Dermis blood vessel endothelial cell (primary cell): ENCODE results near the gene CEP68. TPM values are rescaled to one million over a fixed set of nuclear protein-coding genes. Genes with fewer than 3 reads are reported as not detected.
"Not testable (repeated sequence)": the region's sequence is repeated elsewhere in the genome, so short reads cannot be mapped to it uniquely, and the experiment has no call there.

Experiments used
- DNase-seq: peaks from one replicate; pipeline ENCODE4 v3.0.0; 2010
- total RNA-seq: library from RNA; depleted of rRNA; stranded (reverse); fragments of >200 nt; gene quantifications from 2 replicates; pipeline ENCODE4 v1.2.3, GENCODE V29; 2014

CEP68 gene
- total RNA-seq, 1 donor from 2014 or later, result 44.4 TPM

DNA sequence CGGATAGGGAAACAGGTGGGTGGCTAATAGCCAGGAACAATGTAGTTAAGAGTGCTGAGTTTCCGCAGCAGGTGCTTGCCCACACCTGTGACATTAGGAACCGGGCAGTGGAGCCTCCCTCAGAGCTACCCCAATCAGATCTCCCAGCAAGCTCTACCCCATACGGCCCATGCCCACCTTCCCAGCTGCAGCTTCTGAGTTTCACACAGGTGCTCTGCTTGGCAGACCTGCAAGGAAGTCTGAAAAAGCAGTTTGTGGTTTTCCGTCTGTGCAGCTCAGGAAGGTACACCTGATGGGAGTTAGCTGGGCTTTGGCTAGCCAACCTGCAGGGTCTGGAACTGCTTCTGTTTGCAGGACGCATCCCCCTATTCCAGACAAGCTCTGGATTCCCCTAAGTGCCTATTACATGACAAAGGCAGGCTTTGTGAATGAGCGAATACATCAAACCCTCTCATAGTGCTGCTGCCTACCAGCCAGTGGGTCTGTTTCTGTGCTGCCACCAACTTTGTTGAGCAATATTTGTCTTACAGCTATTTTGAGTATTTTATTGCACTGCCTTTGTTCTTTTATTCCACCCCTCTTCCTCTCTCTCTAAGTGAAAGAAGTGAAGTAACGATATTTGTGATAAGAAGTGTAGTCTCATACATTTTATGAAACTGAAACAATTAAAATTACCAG, 24.7 kb upstream of the CEP68 start:
- DNase-seq, result no peak

- DNase-seq, result no peak
These were observed 23.9 kb upstream of the CEP68 start for GRCh38 chr2:65032019-65032975.

DNA sequence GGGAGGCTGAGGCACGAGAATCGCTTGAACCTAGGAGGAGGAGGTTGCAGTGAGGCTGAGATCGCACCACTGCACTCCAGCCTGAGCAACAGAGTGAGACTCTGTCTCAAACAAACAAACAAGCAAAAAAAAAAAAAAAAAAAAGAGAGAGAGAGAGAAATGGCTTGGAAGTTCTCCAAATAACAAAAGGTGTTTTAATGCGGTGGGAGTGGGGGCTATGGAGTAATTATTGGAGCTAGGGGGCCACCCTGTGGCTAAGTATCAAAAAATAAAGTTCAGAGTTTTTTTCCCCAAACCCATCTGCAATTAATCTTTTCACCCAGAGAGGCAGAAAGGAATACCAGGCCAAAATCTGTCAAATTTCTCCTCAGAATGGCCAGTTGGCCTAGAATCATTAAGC, 23.0 kb upstream of the CEP68 start:
- DNase-seq, result peak; percentile 46

DNA sequence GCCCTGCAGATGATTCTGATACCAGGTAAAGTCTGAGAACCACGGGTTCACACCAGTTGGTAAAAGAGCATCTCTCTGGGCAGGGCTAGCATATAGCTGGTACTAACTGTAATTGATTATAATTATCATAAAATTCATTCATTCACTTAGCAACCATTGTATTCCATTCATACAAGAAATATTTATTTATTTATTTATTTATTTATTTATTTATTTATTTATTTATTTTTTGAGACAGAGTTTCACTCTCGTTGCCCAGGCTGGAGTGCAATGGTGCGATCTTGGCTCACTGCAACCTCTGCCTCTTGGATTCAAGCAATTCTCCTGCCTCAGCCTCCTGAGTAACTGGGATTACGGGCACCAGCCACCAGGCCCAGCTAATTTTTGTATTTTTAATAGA, 22.5 kb upstream of the CEP68 start:
- DNase-seq, result not testable (repeated sequence)

DNA sequence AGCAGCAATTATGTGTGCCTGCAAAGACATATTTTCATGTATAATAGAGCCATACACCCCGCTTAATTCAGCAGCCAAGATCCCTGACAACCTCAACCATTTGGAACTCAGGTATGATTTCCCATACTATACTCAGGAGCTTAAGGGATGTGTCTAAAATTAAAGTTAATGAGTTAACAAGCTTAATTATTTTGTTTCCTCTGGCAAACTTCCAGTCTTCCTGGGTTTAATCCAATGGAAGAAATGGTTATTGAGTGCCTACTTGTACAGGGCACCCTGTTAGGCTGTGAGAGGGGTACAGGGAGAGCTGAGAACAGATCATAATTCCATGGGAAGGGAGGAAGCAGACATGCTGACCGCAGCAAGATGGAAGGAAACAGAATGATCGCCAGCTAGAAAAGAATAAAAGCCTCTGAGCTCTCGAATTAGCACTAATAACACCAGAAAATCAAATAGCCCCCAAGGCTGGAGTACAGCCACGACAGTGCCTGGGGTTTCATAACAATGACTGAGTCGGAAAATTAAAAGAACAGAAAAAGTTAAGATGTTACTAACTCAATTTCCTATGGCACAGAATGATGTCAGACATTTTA, 20.8 kb upstream of the CEP68 start:
- peak; percentile 19 for DNase-seq

GRCh38 chr2:65037178-65037577, 19.0 kb upstream of the CEP68 start:
- no peak for DNase-seq

DNA sequence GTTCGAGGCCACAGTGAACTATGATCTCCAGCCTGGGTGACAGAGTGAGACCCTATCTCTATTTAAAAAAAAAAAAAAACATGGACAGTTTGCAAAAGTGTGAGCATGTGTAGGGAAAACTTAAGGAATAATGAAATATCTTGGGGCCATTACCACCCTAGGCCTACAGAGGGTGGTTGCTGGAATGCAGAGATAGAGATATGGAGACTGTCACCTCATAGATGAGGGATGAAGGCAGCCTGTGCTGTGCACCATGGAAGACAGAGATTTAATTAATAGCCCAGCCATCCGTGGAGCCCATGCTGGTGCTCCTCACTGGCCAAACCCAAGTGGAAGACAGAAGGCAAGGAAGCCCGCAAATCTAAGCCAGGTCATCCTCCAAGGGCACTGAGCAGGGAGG, 16.6 kb upstream of the CEP68 start:
- DNase-seq, result no peak

- DNase-seq, result peak; percentile 93
These were observed 15.6 kb upstream of the CEP68 start for GRCh38 chr2:65040400-65041261.

- DNase-seq, result peak; percentile 76
These were observed 13.2 kb upstream of the CEP68 start for GRCh38 chr2:65043001-65043400.

GRCh38 chr2:65044097-65044735, 12.0 kb upstream of the CEP68 start:
- DNase-seq, result no peak

DNA sequence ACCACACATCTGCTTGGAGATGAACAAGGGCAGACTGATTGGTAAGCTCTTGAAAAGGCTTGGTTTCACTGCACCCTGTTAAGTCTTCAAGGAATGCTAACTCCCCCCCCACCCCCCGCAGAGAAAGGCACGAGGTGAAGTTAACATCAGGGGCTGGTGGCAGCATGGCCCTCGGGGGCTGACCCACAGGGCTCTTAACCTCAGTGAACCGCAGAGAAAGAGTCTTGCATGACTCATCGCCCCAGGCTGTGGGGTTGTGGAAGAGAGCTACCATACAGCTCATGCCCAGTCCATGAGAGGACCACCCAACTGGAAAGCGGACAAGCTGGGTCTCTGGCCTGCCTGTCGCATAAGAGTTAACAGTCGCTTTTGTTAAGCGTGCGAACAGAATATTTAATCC, 10.6 kb upstream of the CEP68 start:
- DNase-seq, result no peak

- DNase-seq, result no peak
These were observed 9.4 kb upstream of the CEP68 start for GRCh38 chr2:65046633-65047407.

- DNase-seq, result no peak
These were observed 7.1 kb upstream of the CEP68 start for GRCh38 chr2:65049010-65049639.

DNA sequence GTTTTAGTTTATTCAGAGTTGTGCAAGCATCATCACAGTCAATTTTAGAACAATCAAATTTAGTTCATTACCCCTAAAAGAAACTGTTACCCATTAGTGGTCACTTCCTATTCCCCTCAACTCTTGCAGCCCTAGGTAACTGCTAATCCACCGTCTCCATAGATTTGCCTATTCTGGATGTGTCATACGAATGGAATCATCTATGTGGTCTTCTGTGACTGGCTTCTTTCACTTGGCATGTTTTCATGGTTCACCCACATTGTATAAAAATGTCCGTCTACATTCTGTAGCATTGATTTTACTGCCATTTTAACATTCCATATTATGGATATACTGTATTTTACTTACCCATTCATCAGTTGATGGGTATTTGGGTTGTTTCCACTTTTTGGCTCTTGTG, 5.3 kb upstream of the CEP68 start:
- DNase-seq, result no peak

DNA sequence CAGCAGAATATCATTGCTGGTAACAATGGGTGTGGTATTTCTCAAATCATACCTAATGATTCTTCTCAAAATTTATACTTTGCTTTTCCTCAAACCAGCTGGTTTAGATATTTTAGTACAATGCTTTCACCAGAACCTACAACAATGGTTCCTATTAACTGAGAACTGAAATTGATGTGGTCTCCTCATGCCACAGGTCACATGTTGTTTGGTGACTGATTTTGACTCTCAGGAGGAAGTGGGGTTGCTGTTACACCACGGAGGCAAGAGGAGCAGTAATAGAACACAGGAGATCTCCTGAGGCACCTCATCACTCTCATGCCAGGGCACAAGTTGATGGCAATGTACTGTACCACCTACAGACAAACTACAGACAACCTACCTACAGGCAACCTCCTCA, 3.0 kb upstream of the CEP68 start:
- no peak for DNase-seq

GRCh38 chr2:65054749-65055421, 1.3 kb upstream of the CEP68 start:
- DNase-seq, result no peak

DNA sequence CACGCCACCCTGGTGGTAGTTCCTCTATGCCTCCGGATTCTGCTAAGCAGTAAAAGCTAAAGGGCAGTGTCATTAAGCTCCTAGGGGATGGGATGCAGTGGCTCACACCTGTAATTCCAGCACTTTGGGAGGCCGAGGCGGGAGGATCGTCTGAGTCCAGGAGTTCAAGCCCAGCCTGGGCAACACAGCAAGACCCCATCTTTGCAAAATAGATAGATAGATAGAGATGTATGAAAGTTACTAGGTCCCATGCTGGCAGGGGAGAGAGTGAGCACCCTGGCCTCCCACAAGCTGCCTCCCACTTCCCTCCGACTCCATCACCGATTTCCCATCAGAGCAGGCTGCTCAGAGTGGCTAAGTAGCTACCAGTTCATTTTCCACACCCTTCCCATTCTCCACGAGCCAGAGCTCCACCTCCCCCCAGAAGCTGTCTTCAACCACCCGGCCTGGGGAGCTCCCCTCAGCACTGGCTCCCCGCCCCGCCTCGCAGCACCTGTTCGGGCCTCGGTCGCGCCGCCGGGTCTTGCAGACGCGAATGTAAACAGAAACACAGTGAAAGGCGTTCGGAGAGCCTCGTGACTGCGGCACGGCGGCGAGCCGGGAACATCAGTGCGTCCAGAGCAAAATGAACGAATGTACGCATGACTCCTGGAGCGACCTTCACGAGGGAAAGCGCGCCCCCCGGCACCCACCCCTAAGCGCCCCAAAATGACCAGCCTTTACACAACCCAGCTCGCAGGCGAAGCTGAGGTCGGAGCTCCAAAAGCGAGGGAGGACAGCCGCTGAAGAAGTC, 598 bp upstream of the CEP68 start:
- no peak for DNase-seq

DNA sequence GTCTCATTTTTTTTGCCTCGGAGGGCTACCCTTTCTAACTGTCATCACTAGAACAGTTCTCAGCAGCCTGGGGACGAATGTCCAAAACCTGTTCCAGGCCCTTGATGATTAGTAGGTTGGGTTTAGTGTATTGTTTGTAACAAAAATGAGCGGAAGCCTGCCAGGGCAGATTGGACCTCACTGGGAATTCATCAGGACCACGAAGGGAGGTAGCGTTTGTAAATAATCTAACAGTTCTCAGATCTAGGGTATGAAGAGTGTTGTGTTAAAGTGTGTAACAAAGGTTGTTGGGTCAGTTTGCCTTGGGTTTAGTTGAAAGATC, 799 bp downstream of the CEP68 start:
- DNase-seq, result peak; percentile 54

- DNase-seq, result peak; percentile 91
These were observed 1.3 kb downstream of the CEP68 start for GRCh38 chr2:65057391-65058052.
